Measurements from ENCODE around the gene PCDHGA9. TPM values are rescaled to one million over a fixed set of nuclear protein-coding genes. Genes with fewer than 3 reads are reported as not detected.
"Not testable (repeated sequence)": the region's sequence is repeated elsewhere in the genome, so short reads cannot be mapped to it uniquely, and the experiment has no call there.

Gene PCDHGA9
- total RNA-seq, 4 donors from 2014 or later, result 0.95 to 4.0 (median 1.5) TPM

GRCh38 chr5:141413540-141414069 is 11.0 kb downstream of the PCDHGA9 start:
- peak overlapping the region in 1 of 4 donors; percentile 61 for H3K27ac ChIP-seq
- intact Hi-C loops (cut with DNase I; ENCODE audit: low total_unique reads) (loop anchor here (5.0 kb wide), 1 partner anchor 41 kb away; the partner anchor contains the start of genes PCDHGA6 and PCDHGB3), in situ Hi-C loops (cut with MboI; ENCODE audit: low sequenced_read_pairs in 4 of 4) (no loop called here)
- H3K9me3 ChIP-seq, result peaks cover 0 to 9% (median 0%) of the 10 kb centered on the region in 3 donors
- peak overlapping the region; percentile 35 to 50 (median 46) for H3K4me3 ChIP-seq
- no peaks in the 10 kb centered on the region for H3K36me3 ChIP-seq
- ATAC-seq, result no peak
- no peak for DNase-seq
- TF ChIP-seq POLR2A (IDR thresholded peaks at IDR 0.05), result no peak
- TF ChIP-seq, protein P1, sequence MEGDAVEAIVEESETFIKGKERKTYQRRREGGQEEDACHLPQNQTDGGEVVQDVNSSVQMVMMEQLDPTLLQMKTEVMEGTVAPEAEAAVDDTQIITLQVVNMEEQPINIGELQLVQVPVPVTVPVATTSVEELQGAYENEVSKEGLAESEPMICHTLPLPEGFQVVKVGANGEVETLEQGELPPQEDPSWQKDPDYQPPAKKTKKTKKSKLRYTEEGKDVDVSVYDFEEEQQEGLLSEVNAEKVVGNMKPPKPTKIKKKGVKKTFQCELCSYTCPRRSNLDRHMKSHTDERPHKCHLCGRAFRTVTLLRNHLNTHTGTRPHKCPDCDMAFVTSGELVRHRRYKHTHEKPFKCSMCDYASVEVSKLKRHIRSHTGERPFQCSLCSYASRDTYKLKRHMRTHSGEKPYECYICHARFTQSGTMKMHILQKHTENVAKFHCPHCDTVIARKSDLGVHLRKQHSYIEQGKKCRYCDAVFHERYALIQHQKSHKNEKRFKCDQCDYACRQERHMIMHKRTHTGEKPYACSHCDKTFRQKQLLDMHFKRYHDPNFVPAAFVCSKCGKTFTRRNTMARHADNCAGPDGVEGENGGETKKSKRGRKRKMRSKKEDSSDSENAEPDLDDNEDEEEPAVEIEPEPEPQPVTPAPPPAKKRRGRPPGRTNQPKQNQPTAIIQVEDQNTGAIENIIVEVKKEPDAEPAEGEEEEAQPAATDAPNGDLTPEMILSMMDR (IDR thresholded peaks at IDR 0.05 in 4 of 5, conservative IDR thresholded peaks at IDR 0.05 in 1 of 5), result no peak
- H3K4me1 ChIP-seq, result peaks cover 5 to 20% of the 10 kb centered on the region in 2 donors
- peaks cover 0 to 2% (median 0%) of the 10 kb centered on the region in 3 donors for H3K27me3 ChIP-seq

DNA sequence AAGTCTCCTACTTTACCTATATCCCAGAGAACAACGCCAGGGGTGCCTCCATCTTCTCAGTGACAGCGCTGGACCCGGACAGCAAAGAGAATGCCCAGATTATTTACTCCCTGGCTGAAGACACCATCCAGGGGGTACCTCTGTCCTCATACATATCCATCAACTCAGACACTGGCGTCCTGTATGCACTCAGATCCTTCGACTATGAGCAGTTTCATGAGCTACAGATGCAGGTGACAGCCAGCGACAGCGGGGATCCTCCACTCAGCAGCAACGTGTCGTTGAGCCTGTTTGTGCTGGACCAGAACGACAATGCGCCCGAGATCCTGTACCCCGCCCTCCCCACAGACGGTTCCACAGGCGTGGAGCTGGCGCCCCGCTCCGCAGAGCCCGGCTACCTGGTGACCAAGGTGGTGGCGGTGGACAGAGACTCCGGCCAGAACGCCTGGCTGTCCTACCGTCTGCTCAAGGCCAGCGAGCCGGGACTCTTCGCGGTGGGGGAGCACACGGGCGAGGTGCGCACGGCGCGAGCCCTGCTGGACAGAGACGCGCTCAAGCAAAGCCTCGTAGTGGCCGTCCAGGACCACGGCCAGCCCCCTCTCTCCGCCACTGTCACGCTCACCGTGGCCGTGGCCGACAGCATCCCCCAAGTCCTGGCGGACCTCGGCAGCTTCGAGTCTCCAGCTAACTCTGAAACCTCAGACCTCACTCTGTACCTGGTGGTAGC is 12.1 kb downstream of the PCDHGA9 start:
- H3K36me3 ChIP-seq, H3K27ac ChIP-seq, H3K4me3 ChIP-seq, DNase-seq, ATAC-seq, H3K27me3 ChIP-seq: not testable (repeated sequence)
- intact Hi-C loops (cut with DNase I; ENCODE audit: low total_unique reads) (loop anchor here (5.0 kb wide), 1 partner anchor 42 kb away; the partner anchor contains the start of genes PCDHGA6 and PCDHGB3), in situ Hi-C loops (cut with MboI; ENCODE audit: low sequenced_read_pairs in 4 of 4) (loop anchor here in 1 of 4 donors (5.0 kb wide), 1 partner anchor 148 kb away; no protein-coding TSS in a partner anchor)
- Histone ChIP-seq H3K4me1 (peaks cover 8 to 29% of the 10 kb centered on the region in 2 donors), H3K9me3 (peaks cover 0 to 12% (median 0%) of the 10 kb centered on the region in 3 donors)

DNA sequence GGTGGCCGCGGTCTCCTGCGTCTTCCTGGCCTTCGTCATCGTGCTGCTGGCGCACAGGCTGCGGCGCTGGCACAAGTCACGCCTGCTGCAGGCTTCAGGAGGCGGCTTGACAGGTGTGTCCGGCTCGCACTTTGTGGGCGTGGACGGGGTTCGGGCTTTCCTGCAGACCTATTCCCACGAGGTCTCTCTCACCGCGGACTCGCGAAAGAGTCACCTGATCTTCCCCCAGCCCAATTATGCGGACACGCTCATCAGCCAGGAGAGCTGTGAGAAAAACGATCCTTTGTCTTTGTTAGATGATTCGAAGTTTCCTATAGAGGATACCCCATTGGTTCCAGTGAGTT is 12.7 kb downstream of the PCDHGA9 start:
- H3K27me3 ChIP-seq; ATAC-seq; H3K4me3 ChIP-seq; DNase-seq; H3K27ac ChIP-seq; H3K36me3 ChIP-seq; intact Hi-C loops (cut with DNase I; ENCODE audit: low total_unique reads): not testable (repeated sequence)
- peaks cover 0 to 14% (median 0%) of the 10 kb centered on the region in 3 donors for H3K9me3 ChIP-seq
- in situ Hi-C loops (cut with MboI; ENCODE audit: low sequenced_read_pairs in 4 of 4), result loop anchor here in 1 of 4 donors (5.0 kb wide), 1 partner anchor 147 kb away; no protein-coding TSS in a partner anchor
- peaks cover 8 to 32% of the 10 kb centered on the region in 2 donors for H3K4me1 ChIP-seq

DNA sequence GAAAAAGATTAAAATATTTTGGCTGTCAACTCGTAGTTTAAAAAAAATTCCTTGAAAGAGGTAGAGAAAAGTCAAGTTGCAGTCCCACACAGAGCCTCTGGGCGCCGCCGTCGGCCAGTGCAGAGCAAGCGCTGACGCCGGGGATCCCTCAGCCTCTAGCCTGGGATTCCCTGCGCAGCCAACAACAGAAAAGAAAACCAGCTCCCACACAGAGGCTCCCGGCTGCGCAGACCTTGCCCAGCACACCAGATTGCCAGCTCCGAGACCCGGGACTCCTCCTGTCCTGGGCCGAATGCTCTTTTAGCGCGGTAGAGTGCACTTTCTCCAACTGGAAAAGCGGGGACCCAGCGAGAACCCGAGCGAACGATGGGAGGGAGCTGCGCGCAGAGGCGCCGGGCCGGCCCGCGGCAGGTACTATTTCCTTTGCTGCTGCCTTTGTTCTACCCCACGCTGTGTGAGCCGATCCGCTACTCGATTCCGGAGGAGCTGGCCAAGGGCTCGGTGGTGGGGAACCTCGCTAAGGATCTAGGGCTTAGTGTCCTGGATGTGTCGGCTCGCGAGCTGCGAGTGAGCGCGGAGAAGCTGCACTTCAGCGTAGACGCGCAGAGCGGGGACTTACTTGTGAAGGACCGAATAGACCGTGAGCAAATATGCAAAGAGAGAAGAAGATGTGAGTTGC is 15.1 kb downstream of the PCDHGA9 start, which contains the start of gene PCDHGB7:
TSS of gene PCDHGB7 (plus strand) at position 184 of the 679 bp plus-strand sequence. CDS start at position 367, 183 bp downstream.
- H3K27me3 ChIP-seq, result peaks cover 0 to 10% (median 0%) of the 10 kb centered on the region in 3 donors
- TF ChIP-seq, protein P1 (IDR thresholded peaks at IDR 0.05 in 4 of 5, conservative IDR thresholded peaks at IDR 0.05 in 1 of 5), result peak; percentile 74 to 89 (median 79)
- in situ Hi-C loops (cut with MboI; ENCODE audit: low sequenced_read_pairs in 4 of 4) (loop anchor here in 1 of 4 donors (5.0 kb wide), 1 partner anchor 145 kb away; no protein-coding TSS in a partner anchor), intact Hi-C loops (cut with DNase I; ENCODE audit: low total_unique reads) (loop anchor here (2.0 kb wide), 1 partner anchor 107 kb away; no protein-coding TSS in a partner anchor)
- H3K36me3 ChIP-seq, result not testable (repeated sequence)
- peak within 1 kb of the TSS; percentile 59 to 73 (median 64) for H3K27ac ChIP-seq
- peaks cover 12 to 26% of the 10 kb centered on the region in 2 donors for H3K4me1 ChIP-seq
- DNase-seq (peak; percentile 62 to 75), ATAC-seq (peak; percentile 75 to 81)
- peaks cover 0 to 16% (median 0%) of the 10 kb centered on the region in 3 donors for H3K9me3 ChIP-seq
- H3K4me3 ChIP-seq, result peak within 1 kb of the TSS; percentile 53 to 64 (median 56)

DNA sequence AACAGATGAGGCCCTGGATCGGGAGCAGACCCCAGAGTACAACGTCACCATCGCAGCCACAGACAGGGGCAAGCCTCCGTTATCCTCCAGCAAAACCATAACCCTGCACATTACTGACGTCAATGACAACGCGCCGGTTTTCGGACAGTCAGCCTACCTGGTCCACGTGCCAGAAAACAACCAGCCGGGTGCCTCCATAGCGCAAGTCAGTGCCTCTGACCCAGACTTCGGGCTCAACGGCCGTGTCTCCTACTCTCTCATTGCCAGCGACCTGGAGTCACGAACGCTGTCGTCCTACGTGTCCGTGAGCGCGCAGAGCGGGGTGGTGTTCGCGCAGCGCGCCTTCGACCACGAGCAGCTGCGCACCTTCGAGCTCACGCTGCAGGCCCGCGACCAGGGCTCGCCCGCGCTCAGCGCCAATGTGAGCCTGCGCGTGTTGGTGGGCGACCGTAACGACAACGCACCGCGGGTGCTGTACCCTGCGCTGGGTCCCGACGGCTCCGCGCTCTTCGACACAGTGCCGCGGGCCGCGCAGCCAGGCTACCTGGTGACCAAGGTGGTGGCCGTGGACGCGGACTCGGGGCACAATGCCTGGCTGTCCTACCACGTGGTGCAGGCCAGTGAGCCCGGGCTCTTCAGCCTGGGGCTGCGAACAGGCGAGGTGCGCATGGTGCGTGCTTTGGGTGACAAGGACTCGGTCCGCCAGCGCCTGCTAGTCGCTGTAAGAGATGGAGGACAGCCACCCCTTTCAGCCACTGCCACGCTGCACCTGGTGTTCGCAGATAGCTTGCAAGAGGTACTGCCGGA is 16.7 kb downstream of the PCDHGA9 start:
- peaks cover 0 to 10% (median 0%) of the 10 kb centered on the region in 3 donors for H3K27me3 ChIP-seq
- ATAC-seq (no peak), DNase-seq (no peak)
- H3K36me3 ChIP-seq, result no peaks in the 10 kb centered on the region
- in situ Hi-C loops (cut with MboI; ENCODE audit: low sequenced_read_pairs in 4 of 4), result loop anchor here in 1 of 4 donors (5.0 kb wide), 1 partner anchor 143 kb away; no protein-coding TSS in a partner anchor
- H3K4me3 ChIP-seq, result peak overlapping the region in 1 of 4 donors; percentile 53
- TF ChIP-seq, protein P1 (IDR thresholded peaks at IDR 0.05 in 4 of 5, conservative IDR thresholded peaks at IDR 0.05 in 1 of 5), result no peak
- TF ChIP-seq POLR2A (IDR thresholded peaks at IDR 0.05), result no peak
- peak overlapping the region in 1 of 4 donors; percentile 26 for H3K27ac ChIP-seq
- H3K9me3 ChIP-seq, result peaks cover 0 to 16% (median 0%) of the 10 kb centered on the region in 3 donors
- intact Hi-C loops (cut with DNase I; ENCODE audit: low total_unique reads), result no loop called here
- H3K4me1 ChIP-seq, result peaks cover 12 to 33% of the 10 kb centered on the region in 2 donors

Data from gastrocnemius medialis (tissue), 4 donors.